K562 (cell line): ENCODE results near the gene CTF1. TPM values are rescaled to one million over a fixed set of nuclear protein-coding genes. Genes with fewer than 3 reads are reported as not detected.

Experiments
- FOXK1 ChIP-seq: sonication (generic); formaldehyde crosslinking; IDR thresholded peaks from 2 replicates; pipeline ENCODE4 v1.8.0; 2022; ENCODE audit warnings: missing genetic modification reagents, mild to moderate bottlenecking, borderline replicate concordance
- GABPA ChIP-seq: fragments of 200-800 bp; sonication (Bioruptor generic); conservative IDR thresholded peaks from 2 replicates; pipeline ENCODE4 v1.6.1; 2016; ENCODE audit warnings: low read depth, missing genetic modification characterization, missing compliant biosample characterization
- MAFK ChIP-seq: IDR thresholded peaks from 2 replicates; pipeline ENCODE4 v1.6.1; 2011; ENCODE audit warnings: low read length, improper control_type of control experiment
- NFIC ChIP-seq: fragments of 450-650 bp; IDR thresholded peaks from 2 replicates; pipeline ENCODE4 v1.6.1; 2017; ENCODE audit warnings: mild to moderate bottlenecking, inconsistent platforms
- PCBP1 ChIP-seq: fragments of 200-400 bp; formaldehyde crosslinking; IDR thresholded peaks from 2 replicates; pipeline ENCODE4 v1.6.1; 2018; ENCODE audit warnings: mild to moderate bottlenecking, low read depth, low read length; ENCODE audit not compliant: poor library complexity, severe bottlenecking
- TFAP4 ChIP-seq: sonication (generic); formaldehyde crosslinking; IDR thresholded peaks from 2 replicates; pipeline ENCODE4 v1.8.0; 2022; ENCODE audit warnings: missing genetic modification reagents, mild to moderate bottlenecking, moderate library complexity, borderline replicate concordance
- USF2 ChIP-seq: sonication (generic); formaldehyde crosslinking; IDR thresholded peaks from 2 replicates; pipeline ENCODE4 v1.5.0; 2020; ENCODE audit warnings: missing genetic modification reagents
- ZBTB9 ChIP-seq: fragments of 450-650 bp; formaldehyde crosslinking; IDR thresholded peaks from 2 replicates; pipeline ENCODE4 v1.4.0; 2020; ENCODE audit warnings: mild to moderate bottlenecking, moderate library complexity
- ZFX ChIP-seq: sonication (generic); formaldehyde crosslinking; IDR thresholded peaks from 2 replicates; pipeline ENCODE4 v1.8.0; 2022; ENCODE audit warnings: mild to moderate bottlenecking, missing genetic modification reagents, moderate library complexity
- ZNF316 ChIP-seq: fragments of 450-650 bp; IDR thresholded peaks from 2 replicates; pipeline ENCODE4 v1.6.1; 2016
- polyA plus RNA-seq, 8 experiments: library from polyadenylated mRNA; depleted of rRNA in 4 of 8; stranded (reverse) in 5 of 8; unstranded in 3 of 8; fragments of >200 nt; fragmentation: Nextera tagmentation in 2 of 8; fragmentation: Illumina TruSeq in 1 of 8; extraction: Ambion mirVana in 2 of 8; extraction: Trizol in 1 of 8; gene quantifications; 2 replicates each; pipeline versions ENCODE4 v1.2.1 to v1.2.3, GENCODE V29; 2011 to 2014; ENCODE audit warnings: inconsistent platforms in 1 of 8, missing spikeins in 1 of 8
- total RNA-seq, 7 experiments: library from RNA; depleted of rRNA in 6 of 7; stranded (reverse); fragments of >200 nt in 6 of 7; fragmentation: Illumina TruSeq in 2 of 7; extraction: Trizol in 2 of 7; gene quantifications; 2 replicates each; pipeline versions ENCODE4 v1.2.1 to v1.2.3, GENCODE V29; 2011 to 2021; ENCODE audit warnings: low replicate concordance in 1 of 7
- TF ChIP-seq, protein P1 (sequence below): sonication (generic); formaldehyde crosslinking; IDR thresholded peaks from 2 replicates; pipeline ENCODE4 v1.8.0; 2022; ENCODE audit warnings: missing genetic modification reagents, mild to moderate bottlenecking, borderline replicate concordance
- TF ChIP-seq, protein P2 (sequence below): conservative IDR thresholded peaks from 2 replicates; pipeline ENCODE4 v1.6.1; 2011; ENCODE audit warnings: low read depth, mild to moderate bottlenecking, low read length; ENCODE audit not compliant: control insufficient read depth
- TF ChIP-seq, protein P3 (sequence below): fragments of 450-650 bp; formaldehyde crosslinking; IDR thresholded peaks from 2 replicates; pipeline ENCODE4 v1.4.0; 2020; ENCODE audit warnings: mild to moderate bottlenecking, mixed read lengths
- TF ChIP-seq, protein P4 (sequence below), 2 experiments: fragments of 450-650 bp in 1 of 2; IDR thresholded peaks; 2 replicates each; pipeline ENCODE4 v1.6.1; 2011 to 2017; ENCODE audit warnings: low read depth in 2 of 2, antibody characterized with exemption in 1 of 2, borderline replicate concordance in 1 of 2, low read length in 1 of 2, mild to moderate bottlenecking in 1 of 2, mixed read lengths in 1 of 2; ENCODE audit not compliant: control insufficient read depth in 1 of 2

CTF1 gene
- total and polyA plus RNA-seq, 9 of the 15 experiments (the other 6 are each of a cell fraction or from before 2014, with no cell fraction given), result 0.24 to 2.5 (median 0.44) TPM

DNA sequence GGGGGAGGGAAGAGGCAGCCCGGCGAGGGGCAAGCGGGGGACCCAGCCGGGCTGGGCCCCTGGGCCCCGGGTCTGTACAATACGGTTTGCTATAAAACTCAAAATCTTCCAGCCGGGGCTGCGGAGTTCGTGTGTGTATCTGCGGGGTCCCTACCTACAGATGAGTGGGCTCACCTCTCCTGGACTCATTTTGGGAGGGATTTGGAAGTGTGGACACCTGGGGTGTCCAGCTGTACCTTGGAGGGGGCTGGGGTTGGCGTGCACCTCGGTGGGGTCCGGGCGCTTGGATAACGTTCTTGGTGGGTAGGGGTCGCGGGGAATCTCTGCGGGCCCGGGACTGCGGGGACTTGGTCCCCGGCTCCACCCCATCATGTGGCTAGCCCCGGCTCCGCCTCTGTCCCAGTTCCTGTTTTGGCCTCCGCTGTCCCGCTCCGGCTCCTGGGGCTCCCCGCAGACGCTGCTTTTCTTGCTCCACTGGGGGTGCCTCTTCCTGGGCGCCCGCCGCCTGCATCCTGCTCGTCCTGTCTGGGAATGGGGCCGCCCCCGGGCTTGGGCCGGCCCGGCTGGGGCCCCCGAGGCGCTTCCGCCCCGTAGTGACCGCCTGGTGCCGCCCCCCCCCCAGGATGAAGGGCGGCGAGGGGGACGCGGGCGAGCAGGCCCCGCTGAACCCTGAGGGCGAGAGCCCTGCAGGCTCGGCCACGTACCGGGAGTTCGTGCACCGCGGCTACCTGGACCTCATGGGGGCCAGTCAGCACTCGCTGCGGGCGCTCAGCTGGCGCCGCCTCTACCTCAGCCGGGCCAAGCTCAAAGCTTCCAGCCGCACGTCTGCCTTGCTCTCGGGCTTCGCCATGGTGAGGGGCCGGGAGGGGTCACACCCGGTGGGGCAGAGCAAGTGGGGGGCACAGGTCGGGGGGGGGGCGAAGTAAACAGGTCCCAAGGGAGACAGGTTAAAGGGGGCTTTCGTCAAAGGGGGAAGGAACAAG lies 52.5 kb downstream of the CTF1 start, which contains the start of gene ORAI3 (continued):
- TF ChIP-seq, protein P1, sequence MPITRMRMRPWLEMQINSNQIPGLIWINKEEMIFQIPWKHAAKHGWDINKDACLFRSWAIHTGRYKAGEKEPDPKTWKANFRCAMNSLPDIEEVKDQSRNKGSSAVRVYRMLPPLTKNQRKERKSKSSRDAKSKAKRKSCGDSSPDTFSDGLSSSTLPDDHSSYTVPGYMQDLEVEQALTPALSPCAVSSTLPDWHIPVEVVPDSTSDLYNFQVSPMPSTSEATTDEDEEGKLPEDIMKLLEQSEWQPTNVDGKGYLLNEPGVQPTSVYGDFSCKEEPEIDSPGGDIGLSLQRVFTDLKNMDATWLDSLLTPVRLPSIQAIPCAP (CRISPR knock-in tag), result no peak
- TF ChIP-seq PCBP1 (peak; percentile 89), USF2 (CRISPR knock-in tag) (peak; percentile 63), FOXK1 (CRISPR knock-in tag) (0 out of 2 replicates have a peak, but pooled peaks have one; percentile 19), NFIC (0 out of 2 replicates have a peak, but pooled peaks have one; percentile 10), TFAP4 (CRISPR knock-in tag) (peak; percentile 45; the same call in 1 of the 2 replicates), GABPA (tag) (peak; percentile 49), MAFK (no peak), ZBTB9 (CRISPR knock-in tag) (0 out of 2 replicates have a peak, but pooled peaks have one; percentile 34), ZNF316 (0 out of 2 replicates have a peak, but pooled peaks have one; percentile 4), ZFX (CRISPR knock-in tag) (peak; percentile 83)
- TF ChIP-seq, protein P2, sequence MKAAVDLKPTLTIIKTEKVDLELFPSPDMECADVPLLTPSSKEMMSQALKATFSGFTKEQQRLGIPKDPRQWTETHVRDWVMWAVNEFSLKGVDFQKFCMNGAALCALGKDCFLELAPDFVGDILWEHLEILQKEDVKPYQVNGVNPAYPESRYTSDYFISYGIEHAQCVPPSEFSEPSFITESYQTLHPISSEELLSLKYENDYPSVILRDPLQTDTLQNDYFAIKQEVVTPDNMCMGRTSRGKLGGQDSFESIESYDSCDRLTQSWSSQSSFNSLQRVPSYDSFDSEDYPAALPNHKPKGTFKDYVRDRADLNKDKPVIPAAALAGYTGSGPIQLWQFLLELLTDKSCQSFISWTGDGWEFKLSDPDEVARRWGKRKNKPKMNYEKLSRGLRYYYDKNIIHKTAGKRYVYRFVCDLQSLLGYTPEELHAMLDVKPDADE, result peak; percentile 30
- TF ChIP-seq, protein P3, sequence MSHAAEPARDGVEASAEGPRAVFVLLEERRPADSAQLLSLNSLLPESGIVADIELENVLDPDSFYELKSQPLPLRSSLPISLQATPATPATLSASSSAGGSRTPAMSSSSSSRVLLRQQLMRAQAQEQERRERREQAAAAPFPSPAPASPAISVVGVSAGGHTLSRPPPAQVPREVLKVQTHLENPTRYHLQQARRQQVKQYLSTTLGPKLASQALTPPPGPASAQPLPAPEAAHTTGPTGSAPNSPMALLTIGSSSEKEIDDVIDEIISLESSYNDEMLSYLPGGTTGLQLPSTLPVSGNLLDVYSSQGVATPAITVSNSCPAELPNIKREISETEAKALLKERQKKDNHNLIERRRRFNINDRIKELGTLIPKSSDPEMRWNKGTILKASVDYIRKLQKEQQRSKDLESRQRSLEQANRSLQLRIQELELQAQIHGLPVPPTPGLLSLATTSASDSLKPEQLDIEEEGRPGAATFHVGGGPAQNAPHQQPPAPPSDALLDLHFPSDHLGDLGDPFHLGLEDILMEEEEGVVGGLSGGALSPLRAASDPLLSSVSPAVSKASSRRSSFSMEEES, result no peak
- TF ChIP-seq, protein P4, sequence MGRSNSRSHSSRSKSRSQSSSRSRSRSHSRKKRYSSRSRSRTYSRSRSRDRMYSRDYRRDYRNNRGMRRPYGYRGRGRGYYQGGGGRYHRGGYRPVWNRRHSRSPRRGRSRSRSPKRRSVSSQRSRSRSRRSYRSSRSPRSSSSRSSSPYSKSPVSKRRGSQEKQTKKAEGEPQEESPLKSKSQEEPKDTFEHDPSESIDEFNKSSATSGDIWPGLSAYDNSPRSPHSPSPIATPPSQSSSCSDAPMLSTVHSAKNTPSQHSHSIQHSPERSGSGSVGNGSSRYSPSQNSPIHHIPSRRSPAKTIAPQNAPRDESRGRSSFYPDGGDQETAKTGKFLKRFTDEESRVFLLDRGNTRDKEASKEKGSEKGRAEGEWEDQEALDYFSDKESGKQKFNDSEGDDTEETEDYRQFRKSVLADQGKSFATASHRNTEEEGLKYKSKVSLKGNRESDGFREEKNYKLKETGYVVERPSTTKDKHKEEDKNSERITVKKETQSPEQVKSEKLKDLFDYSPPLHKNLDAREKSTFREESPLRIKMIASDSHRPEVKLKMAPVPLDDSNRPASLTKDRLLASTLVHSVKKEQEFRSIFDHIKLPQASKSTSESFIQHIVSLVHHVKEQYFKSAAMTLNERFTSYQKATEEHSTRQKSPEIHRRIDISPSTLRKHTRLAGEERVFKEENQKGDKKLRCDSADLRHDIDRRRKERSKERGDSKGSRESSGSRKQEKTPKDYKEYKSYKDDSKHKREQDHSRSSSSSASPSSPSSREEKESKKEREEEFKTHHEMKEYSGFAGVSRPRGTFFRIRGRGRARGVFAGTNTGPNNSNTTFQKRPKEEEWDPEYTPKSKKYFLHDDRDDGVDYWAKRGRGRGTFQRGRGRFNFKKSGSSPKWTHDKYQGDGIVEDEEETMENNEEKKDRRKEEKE (IDR thresholded peaks at IDR 0.05; ENCODE audit: borderline replicate concordance in 1 of 2, control insufficient read depth in 1 of 2, low read depth in 2 of 2, low read length in 1 of 2), result no peak
